H9 (cell line): Measurements from ENCODE around the gene TFF1. TPM values are rescaled to one million over a fixed set of nuclear protein-coding genes. Genes with fewer than 3 reads are reported as not detected.

Source experiments
- DNase-seq: peaks from one replicate; pipeline ENCODE4 v3.0.0-alpha.2; 2017
- H2AFZ ChIP-seq: one replicate; pipeline ENCODE4 v1.6.1; 2013; ENCODE audit warnings: mild to moderate bottlenecking, low read length, control low read depth, moderate library complexity
- H2AK5ac ChIP-seq: 2 replicates; pipeline ENCODE4 v1.6.1; 2013; ENCODE audit warnings: low read length, control low read depth, mixed read lengths; ENCODE audit not compliant: insufficient read length
- H2BK120ac ChIP-seq: one replicate; pipeline ENCODE4 v1.6.1; 2013; ENCODE audit warnings: low read depth, mild to moderate bottlenecking, low read length, control low read depth, inconsistent platforms; ENCODE audit not compliant: poor library complexity, severe bottlenecking
- H2BK12ac ChIP-seq: 2 replicates; pipeline ENCODE4 v1.6.1; 2013; ENCODE audit warnings: low read length, control low read depth, mixed read lengths, low read depth; ENCODE audit not compliant: insufficient read length
- H2BK15ac ChIP-seq: 2 replicates; pipeline ENCODE4 v1.6.1; 2013; ENCODE audit warnings: low read depth, low read length, control low read depth
- H2BK20ac ChIP-seq: one replicate; pipeline ENCODE4 v1.6.1; 2013; ENCODE audit warnings: low read depth, mild to moderate bottlenecking, low read length, control low read depth, inconsistent platforms; ENCODE audit not compliant: poor library complexity, severe bottlenecking
- H2BK5ac ChIP-seq: 2 replicates; pipeline ENCODE4 v1.6.1; 2013; ENCODE audit warnings: low read length, control low read depth, mixed read lengths; ENCODE audit not compliant: insufficient read length
- H3K14ac ChIP-seq: 2 replicates; pipeline ENCODE4 v1.6.1; 2013; ENCODE audit warnings: low read length, control low read depth; ENCODE audit not compliant: insufficient read depth
- H3K18ac ChIP-seq: 2 replicates; pipeline ENCODE4 v1.6.1; 2013; ENCODE audit warnings: low read depth, mild to moderate bottlenecking, mixed read lengths, low read length, control low read depth; ENCODE audit not compliant: insufficient read length
- H3K23ac ChIP-seq: 2 replicates; pipeline ENCODE4 v1.6.1; 2013; ENCODE audit warnings: low read length, control low read depth, mixed read lengths, low read depth; ENCODE audit not compliant: insufficient read length
- H3K23me2 ChIP-seq: 2 replicates; pipeline ENCODE4 v1.6.1; 2013; ENCODE audit warnings: low read depth, mild to moderate bottlenecking, mixed read lengths, low read length, control low read depth; ENCODE audit not compliant: insufficient read length, poor library complexity, severe bottlenecking
- H3K27ac ChIP-seq: 2 replicates; pipeline ENCODE4 v1.5.1; 2013; ENCODE audit warnings: low read length, control low read depth, mixed read lengths, low read depth; ENCODE audit not compliant: insufficient read length
- H3K27me3 ChIP-seq: 2 replicates; pipeline ENCODE4 v1.6.1; 2013; ENCODE audit warnings: low read length, control low read depth, inconsistent platforms; ENCODE audit not compliant: insufficient read depth
- H3K4ac ChIP-seq: 2 replicates; pipeline ENCODE4 v1.6.1; 2013; ENCODE audit warnings: low read depth, mild to moderate bottlenecking, control low read depth, inconsistent platforms, low read length, moderate library complexity
- H3K4me1 ChIP-seq: 2 replicates; pipeline ENCODE4 v1.6.1; 2013; ENCODE audit warnings: low read length, control low read depth, inconsistent platforms; ENCODE audit not compliant: insufficient read depth
- H3K4me2 ChIP-seq: 2 replicates; pipeline ENCODE4 v1.6.1; 2013; ENCODE audit warnings: low read length, control low read depth, mixed read lengths; ENCODE audit not compliant: insufficient read length, insufficient read depth
- H3K56ac ChIP-seq: 2 replicates; pipeline ENCODE4 v1.6.1; 2013; ENCODE audit warnings: low read depth, mild to moderate bottlenecking, mixed read lengths, low read length, control low read depth; ENCODE audit not compliant: insufficient read length
- H3K79me1 ChIP-seq: 2 replicates; pipeline ENCODE4 v1.6.1; 2013; ENCODE audit warnings: low read depth, mild to moderate bottlenecking, moderate library complexity, low read length, control low read depth, inconsistent platforms; ENCODE audit not compliant: insufficient read depth, poor library complexity, severe bottlenecking
- H3K79me2 ChIP-seq: 2 replicates; pipeline ENCODE4 v1.6.1; 2013; ENCODE audit warnings: low read length, control low read depth, inconsistent platforms; ENCODE audit not compliant: insufficient read depth
- H3K9ac ChIP-seq: 2 replicates; pipeline ENCODE4 v1.6.1; 2013; ENCODE audit warnings: low read length, control low read depth, mixed read lengths; ENCODE audit not compliant: insufficient read length; ENCODE audit errors: extremely low read depth
- H3K9me3 ChIP-seq: one replicate; pipeline ENCODE4 v1.6.1; 2013; ENCODE audit warnings: low read depth, low read length, inconsistent platforms; ENCODE audit not compliant: control insufficient read depth
- H3T11ph ChIP-seq: one replicate; pipeline ENCODE4 v1.6.1; 2013; ENCODE audit warnings: mild to moderate bottlenecking, low read length, control low read depth, inconsistent platforms
- H4K20me1 ChIP-seq: one replicate; pipeline ENCODE4 v1.6.1; 2013; ENCODE audit not compliant: control insufficient read depth, insufficient read length, insufficient read depth
- H4K5ac ChIP-seq: 2 replicates; pipeline ENCODE4 v1.6.1; 2013; ENCODE audit warnings: low read depth, mild to moderate bottlenecking, mixed read lengths, low read length, control low read depth; ENCODE audit not compliant: insufficient read length
- H4K8ac ChIP-seq: replicated peaks from 2 replicates; pipeline ENCODE4 v1.6.1; 2013; ENCODE audit warnings: low read length, control low read depth, mixed read lengths, low read depth; ENCODE audit not compliant: insufficient read length
- H4K91ac ChIP-seq: 2 replicates; pipeline ENCODE4 v1.6.1; 2013; ENCODE audit warnings: low read depth, mild to moderate bottlenecking, moderate library complexity, mixed read lengths, low read length, control low read depth; ENCODE audit not compliant: insufficient read length
- H3K27ac Mint-ChIP-seq, 3 experiments: 2 replicates in 2 of 3; 3 replicates in 1 of 3; pipeline ENCODE4 v1.8.0; 2020 to 2021; ENCODE audit warnings: mixed read lengths in 3 of 3, mild to moderate bottlenecking in 1 of 3, moderate library complexity in 1 of 3
- H3K27me3 Mint-ChIP-seq: 2 replicates; pipeline ENCODE4 v1.8.0; 2021; ENCODE audit warnings: low read depth, mild to moderate bottlenecking, moderate library complexity, mixed read lengths
- H3K36me3 Mint-ChIP-seq, 3 experiments: 2 replicates in 2 of 3; 3 replicates in 1 of 3; pipeline ENCODE4 v1.8.0; 2020 to 2021; ENCODE audit warnings: low read depth in 3 of 3, mixed read lengths in 3 of 3; ENCODE audit not compliant: insufficient read depth in 1 of 3
- H3K4me1 Mint-ChIP-seq, 2 experiments: 2 replicates each; pipeline ENCODE4 v1.8.0; 2020; ENCODE audit warnings: mixed read lengths in 2 of 2
- H3K4me3 Mint-ChIP-seq, 2 experiments: 2 replicates in 1 of 2; 3 replicates in 1 of 2; pipeline ENCODE4 v1.8.0; 2020 to 2021; ENCODE audit warnings: mild to moderate bottlenecking in 2 of 2, mixed read lengths in 2 of 2, moderate library complexity in 1 of 2
- H3K9me3 Mint-ChIP-seq, 2 experiments: 2 replicates in 1 of 2; 3 replicates in 1 of 2; pipeline ENCODE4 v1.8.0; 2020; ENCODE audit warnings: mild to moderate bottlenecking in 2 of 2, mixed read lengths in 2 of 2, moderate library complexity in 1 of 2
- CTCF ChIP-seq: fragments of 200-600 bp; sonication (generic); conservative IDR thresholded peaks from 3 replicates; pipeline ENCODE4 v1.8.0; 2021; ENCODE audit warnings: antibody characterized with exemption, mild to moderate bottlenecking
- WGBS: extraction: QIAGEN DNeasy Blood & Tissue Kit; methylation state at CpG from one replicate; pipeline ENCODE4 v1.1.7; 2013; ENCODE audit warnings: missing lambda C conversion rate, low lambda C conversion rate, mixed read lengths; ENCODE audit not compliant: insufficient read length; ENCODE audit errors: extremely low coverage; 5-methylcytosine and 5-hydroxymethylcytosine counted together
- total RNA-seq: library from RNA; stranded (reverse); gene quantifications from 2 replicates; pipeline ENCODE4 v1.2.1, GENCODE V29; 2021

TFF1 gene
- total RNA-seq, 1 experiment from 2014 or later, result not detected

- Histone ChIP-seq H4K91ac (no peak overlapping the region), H3K9ac (no peak overlapping the region), H3K4ac (no peak overlapping the region), H4K5ac (no peak overlapping the region), H3K79me2 (no peaks in the 10 kb centered on the region), H2AK5ac (no peak overlapping the region), H3K14ac (no peak overlapping the region), H3K79me1 (no peaks in the 10 kb centered on the region), H3K9me3 (no peaks in the 10 kb centered on the region), H3T11ph (no peak overlapping the region), H3K27me3 (no peaks in the 10 kb centered on the region), H3K4me2 (no peak overlapping the region), H2BK120ac (no peak overlapping the region), H2BK15ac (no peak overlapping the region), H3K23ac (no peak overlapping the region), H3K27ac (no peak overlapping the region), H3K18ac (no peak overlapping the region), H4K20me1 (no peaks in the 10 kb centered on the region), H2AFZ (no peak overlapping the region), H3K4me1 (peaks cover 11% of the 10 kb centered on the region; the same call in 1 of the 2 replicates), H3K56ac (no peak overlapping the region), H2BK5ac (no peak overlapping the region), H4K8ac (no peak overlapping the region), H3K23me2 (no peaks in the 10 kb centered on the region), H2BK20ac (no peak overlapping the region), H2BK12ac (no peak overlapping the region)
- Mint-ChIP-seq H3K27ac (0 out of 7 replicates have a peak overlapping the region, but pooled peaks of 2 of the 3 experiments have one; percentile 66 to 68), H3K36me3 (no peaks in the 10 kb centered on the region), H3K9me3 (no peaks in the 10 kb centered on the region; a peak in 1 of 5 replicates), H3K27me3 (peaks cover 7% of the 10 kb centered on the region), H3K4me1 (peaks cover 56 to 59% of the 10 kb centered on the region in 2 experiments), H3K4me3 (no peak overlapping the region)
- no CpG with 5 or more reads among the region's 6 CpGs for WGBS
- no peak for DNase-seq
- TF ChIP-seq CTCF, result no peak
Observed at GRCh38 chr21:42314616-42315295, 51.6 kb downstream of the TFF1 start.
